Right lung (tissue), 5 donors: Measurements from ENCODE around the gene CCDC102A. TPM values are rescaled to one million over a fixed set of nuclear protein-coding genes. Genes with fewer than 3 reads are reported as not detected.

Experiments used
- DNase-seq, 2 donors: peaks; one replicate each; pipeline ENCODE4 v3.0.0-alpha.2; 2013
- polyA plus RNA-seq, 5 donors: library from polyadenylated mRNA; unstranded; fragments of 120-200 nt; gene quantifications; one replicate each; pipeline versions ENCODE4 v1.2.1 to v1.2.3, GENCODE V29; 2013; ENCODE audit warnings: inconsistent platforms in 1 of 5, low replicate concordance in 1 of 5; ENCODE audit not compliant: insufficient read length in 5 of 5, insufficient read depth in 1 of 5

CCDC102A gene
- polyA plus RNA-seq, 5 donors = 11.1 to 20.4 (median 14.2) TPM

GRCh38 chr16:57539072-57539796 is 2.9 kb upstream of the CCDC102A start:
- no peak for DNase-seq

- no peak for DNase-seq
These were observed 1.9 kb upstream of the CCDC102A start for GRCh38 chr16:57538235-57538721.

- no peak for DNase-seq
These were observed 1.3 kb upstream of the CCDC102A start for GRCh38 chr16:57537581-57538234.

GRCh38 chr16:57537194-57537505 is 779 bp upstream of the CCDC102A start:
- no peak for DNase-seq

GRCh38 chr16:57535680-57536305 is 578 bp downstream of the CCDC102A start:
- DNase-seq = peak; percentile 92 to 95

GRCh38 chr16:57534881-57535658 is 1.3 kb downstream of the CCDC102A start:
- no peak for DNase-seq

- DNase-seq = no peak
These were observed 2.0 kb downstream of the CCDC102A start for GRCh38 chr16:57534337-57534880.

- DNase-seq = no peak
These were observed 2.7 kb downstream of the CCDC102A start for GRCh38 chr16:57533431-57534336.

GRCh38 chr16:57532266-57532625 is 4.1 kb downstream of the CCDC102A start:
- no peak for DNase-seq

GRCh38 chr16:57531635-57532265 is 4.6 kb downstream of the CCDC102A start:
- DNase-seq = no peak

- DNase-seq = no peak
These were observed 5.2 kb downstream of the CCDC102A start for GRCh38 chr16:57531253-57531575.

GRCh38 chr16:57530522-57531252 is 5.7 kb downstream of the CCDC102A start:
- no peak for DNase-seq

- no peak for DNase-seq
These were observed 6.3 kb downstream of the CCDC102A start for GRCh38 chr16:57530104-57530521.

GRCh38 chr16:57529391-57530103 is 6.8 kb downstream of the CCDC102A start:
- DNase-seq = no peak

GRCh38 chr16:57528499-57529390 is 7.6 kb downstream of the CCDC102A start:
- DNase-seq = no peak

GRCh38 chr16:57527610-57528360 is 8.6 kb downstream of the CCDC102A start:
- no peak for DNase-seq

- DNase-seq = no peak
These were observed 9.3 kb downstream of the CCDC102A start for GRCh38 chr16:57527027-57527426.
